Measurements from ENCODE around the gene SLC8A1. TPM values are rescaled to one million over a fixed set of nuclear protein-coding genes. Genes with fewer than 3 reads are reported as not detected.

Gene SLC8A1
- total RNA-seq, 1 donor from 2014 or later, result 5.6 TPM

GRCh38 chr2:40173276-40173675 is 278.6 kb downstream of the SLC8A1 start:
- H3K4me1 ChIP-seq, result no peaks in the 10 kb centered on the region
- intact Hi-C loops (cut with DNase I), result no loop called here

DNA sequence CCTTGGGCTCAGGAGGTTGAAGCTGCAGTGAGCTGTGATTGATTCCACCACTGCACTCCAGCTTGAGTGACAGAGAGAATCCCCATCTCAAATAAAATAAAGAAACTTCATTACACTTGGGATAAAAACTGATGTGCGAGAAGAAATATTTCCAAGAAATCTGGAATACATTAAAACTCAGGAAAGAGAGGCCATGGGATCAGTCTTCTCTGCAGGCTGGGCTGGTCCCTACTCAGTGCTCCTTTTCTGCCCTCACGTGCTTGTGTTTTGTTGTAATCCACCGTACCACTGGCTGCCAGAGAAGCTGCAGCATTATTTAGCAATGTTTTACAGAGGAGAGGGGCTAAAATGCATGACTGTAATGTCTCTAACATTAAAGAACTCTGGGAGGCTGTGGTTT is 282.0 kb downstream of the SLC8A1 start:
- intact Hi-C loops (cut with DNase I), result no loop called here
- H3K9me3 ChIP-seq, result no peaks in the 10 kb centered on the region
- H3K4me1 ChIP-seq, result no peaks in the 10 kb centered on the region
- TF ChIP-seq, protein P1, sequence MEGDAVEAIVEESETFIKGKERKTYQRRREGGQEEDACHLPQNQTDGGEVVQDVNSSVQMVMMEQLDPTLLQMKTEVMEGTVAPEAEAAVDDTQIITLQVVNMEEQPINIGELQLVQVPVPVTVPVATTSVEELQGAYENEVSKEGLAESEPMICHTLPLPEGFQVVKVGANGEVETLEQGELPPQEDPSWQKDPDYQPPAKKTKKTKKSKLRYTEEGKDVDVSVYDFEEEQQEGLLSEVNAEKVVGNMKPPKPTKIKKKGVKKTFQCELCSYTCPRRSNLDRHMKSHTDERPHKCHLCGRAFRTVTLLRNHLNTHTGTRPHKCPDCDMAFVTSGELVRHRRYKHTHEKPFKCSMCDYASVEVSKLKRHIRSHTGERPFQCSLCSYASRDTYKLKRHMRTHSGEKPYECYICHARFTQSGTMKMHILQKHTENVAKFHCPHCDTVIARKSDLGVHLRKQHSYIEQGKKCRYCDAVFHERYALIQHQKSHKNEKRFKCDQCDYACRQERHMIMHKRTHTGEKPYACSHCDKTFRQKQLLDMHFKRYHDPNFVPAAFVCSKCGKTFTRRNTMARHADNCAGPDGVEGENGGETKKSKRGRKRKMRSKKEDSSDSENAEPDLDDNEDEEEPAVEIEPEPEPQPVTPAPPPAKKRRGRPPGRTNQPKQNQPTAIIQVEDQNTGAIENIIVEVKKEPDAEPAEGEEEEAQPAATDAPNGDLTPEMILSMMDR (IDR thresholded peaks at IDR 0.05), result no peak
- H3K36me3 ChIP-seq, result no peaks in the 10 kb centered on the region
- H3K27me3 ChIP-seq, result no peaks in the 10 kb centered on the region
- no peak for DNase-seq (ENCODE audit: low spot score in 2 of 2)
- no peak overlapping the region for H3K4me3 ChIP-seq
- no peak overlapping the region for H3K27ac ChIP-seq

More at GRCh38 chr2:40173276-40173675, 278.6 kb downstream of the SLC8A1 start:
- no peak for DNase-seq (ENCODE audit: low spot score in 2 of 2)
- Histone ChIP-seq H3K4me3 (no peak overlapping the region), H3K9me3 (no peaks in the 10 kb centered on the region), H3K27ac (no peak overlapping the region), H3K36me3 (no peaks in the 10 kb centered on the region), H3K27me3 (no peaks in the 10 kb centered on the region)
- TF ChIP-seq, protein P1 (IDR thresholded peaks at IDR 0.05), result no peak

DNA sequence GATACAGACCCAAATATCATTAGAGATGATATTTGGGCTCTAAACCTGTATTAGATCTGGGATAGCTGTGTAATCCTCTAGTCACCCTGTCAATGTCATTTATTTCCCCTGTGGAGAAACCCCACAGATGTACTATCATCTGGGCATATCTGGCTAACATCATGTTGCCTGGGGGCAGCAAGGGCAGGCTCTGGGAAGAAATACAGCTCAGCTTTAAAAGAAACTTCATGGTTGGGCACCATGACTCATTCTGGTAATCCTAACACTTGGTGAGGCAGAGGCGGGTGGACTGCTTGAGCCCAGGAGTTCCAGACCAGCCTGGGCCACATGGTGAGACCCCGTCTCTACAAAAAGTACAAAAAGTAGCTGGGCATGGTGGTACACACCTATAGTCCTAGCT is 282.5 kb downstream of the SLC8A1 start:
- Histone ChIP-seq H3K4me1 (no peaks in the 10 kb centered on the region), H3K36me3 (no peaks in the 10 kb centered on the region), H3K27me3 (no peaks in the 10 kb centered on the region), H3K4me3 (no peak overlapping the region), H3K9me3 (no peaks in the 10 kb centered on the region), H3K27ac (no peak overlapping the region)
- TF ChIP-seq, protein P1 (IDR thresholded peaks at IDR 0.05), result no peak
- DNase-seq (ENCODE audit: low spot score in 2 of 2), result no peak
- intact Hi-C loops (cut with DNase I), result no loop called here

DNA sequence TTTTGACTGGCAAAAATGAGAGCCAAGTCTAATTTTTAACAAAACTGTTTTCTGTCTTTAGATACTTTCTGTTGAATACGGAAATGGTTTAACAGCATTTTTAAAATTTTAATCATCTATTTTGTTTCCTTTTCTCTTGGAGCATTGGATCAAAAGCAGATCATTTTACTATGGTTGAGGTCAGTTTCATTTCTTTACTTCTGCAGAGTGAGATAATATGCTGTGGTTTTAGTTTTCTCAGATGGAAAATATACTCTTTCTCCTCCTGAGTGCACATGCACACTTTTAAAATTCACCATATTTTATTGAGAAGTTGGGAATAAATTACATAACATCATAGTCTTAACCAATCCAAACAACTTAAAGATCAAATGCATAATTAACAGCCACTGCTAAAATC is 283.3 kb downstream of the SLC8A1 start:
- Histone ChIP-seq H3K4me3 (no peak overlapping the region), H3K27ac (no peak overlapping the region), H3K27me3 (no peaks in the 10 kb centered on the region), H3K36me3 (no peaks in the 10 kb centered on the region), H3K9me3 (no peaks in the 10 kb centered on the region), H3K4me1 (no peaks in the 10 kb centered on the region)
- intact Hi-C loops (cut with DNase I), result no loop called here
- DNase-seq (ENCODE audit: low spot score in 2 of 2), result no peak
- TF ChIP-seq, protein P1 (IDR thresholded peaks at IDR 0.05), result no peak

DNA sequence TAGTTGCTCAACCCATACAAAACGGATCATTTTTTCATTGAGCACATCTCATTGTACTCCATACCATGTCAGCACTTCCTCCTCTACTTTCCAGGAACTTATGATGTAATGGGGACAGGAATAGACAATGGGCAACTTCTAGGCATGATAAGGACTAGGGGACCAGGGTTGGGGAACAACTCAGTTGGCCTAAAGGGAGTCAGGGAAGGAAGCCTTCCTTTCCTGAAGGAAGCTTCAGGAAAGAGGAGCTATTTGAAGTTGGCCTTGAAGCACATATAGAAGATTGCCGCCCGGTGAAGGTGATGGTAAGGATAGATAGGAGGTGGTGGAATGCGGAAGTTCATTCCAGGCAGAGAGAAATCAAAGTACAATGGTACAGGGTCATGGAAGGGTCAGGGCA is 283.9 kb downstream of the SLC8A1 start:
- Histone ChIP-seq H3K27ac (no peak overlapping the region), H3K4me3 (no peak overlapping the region), H3K27me3 (no peaks in the 10 kb centered on the region), H3K36me3 (no peaks in the 10 kb centered on the region), H3K9me3 (no peaks in the 10 kb centered on the region), H3K4me1 (no peaks in the 10 kb centered on the region)
- no peak for DNase-seq (ENCODE audit: low spot score in 2 of 2)
- intact Hi-C loops (cut with DNase I), result no loop called here
- TF ChIP-seq, protein P1 (IDR thresholded peaks at IDR 0.05), result no peak

DNA sequence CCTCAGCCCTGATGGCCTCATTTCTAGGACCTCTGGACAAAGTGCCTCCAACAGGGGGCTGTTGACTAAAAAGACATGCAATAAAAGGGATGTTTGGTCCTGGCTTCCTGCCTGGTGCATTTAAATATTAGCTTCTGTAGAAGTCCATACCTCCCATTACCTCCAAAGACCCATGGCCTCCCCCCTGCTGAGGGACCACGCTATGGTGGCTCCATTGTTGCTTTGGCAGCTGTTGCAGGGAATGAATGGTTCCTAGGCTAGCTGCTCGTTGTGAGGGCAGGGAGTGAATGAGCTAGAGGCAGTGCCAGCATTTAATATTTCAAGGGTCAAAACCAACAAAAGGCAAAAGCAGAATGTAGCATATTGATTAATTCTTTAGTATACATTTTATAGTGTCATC is 285.9 kb downstream of the SLC8A1 start:
- intact Hi-C loops (cut with DNase I), result no loop called here
- no peak overlapping the region for H3K27ac ChIP-seq
- TF ChIP-seq, protein P1 (IDR thresholded peaks at IDR 0.05), result no peak
- H3K4me3 ChIP-seq, result no peak overlapping the region
- no peak for DNase-seq (ENCODE audit: low spot score in 2 of 2)
- H3K9me3 ChIP-seq, result no peaks in the 10 kb centered on the region
- no peaks in the 10 kb centered on the region for H3K27me3 ChIP-seq
- no peaks in the 10 kb centered on the region for H3K4me1 ChIP-seq
- no peaks in the 10 kb centered on the region for H3K36me3 ChIP-seq
